ENCODE data around the gene SPATA9.

- TF ChIP-seq TFAP4 (CRISPR knock-in tag; IDR thresholded peaks at IDR 0.05; ENCODE audit: borderline replicate concordance): no peak
- TF ChIP-seq, protein P1, sequence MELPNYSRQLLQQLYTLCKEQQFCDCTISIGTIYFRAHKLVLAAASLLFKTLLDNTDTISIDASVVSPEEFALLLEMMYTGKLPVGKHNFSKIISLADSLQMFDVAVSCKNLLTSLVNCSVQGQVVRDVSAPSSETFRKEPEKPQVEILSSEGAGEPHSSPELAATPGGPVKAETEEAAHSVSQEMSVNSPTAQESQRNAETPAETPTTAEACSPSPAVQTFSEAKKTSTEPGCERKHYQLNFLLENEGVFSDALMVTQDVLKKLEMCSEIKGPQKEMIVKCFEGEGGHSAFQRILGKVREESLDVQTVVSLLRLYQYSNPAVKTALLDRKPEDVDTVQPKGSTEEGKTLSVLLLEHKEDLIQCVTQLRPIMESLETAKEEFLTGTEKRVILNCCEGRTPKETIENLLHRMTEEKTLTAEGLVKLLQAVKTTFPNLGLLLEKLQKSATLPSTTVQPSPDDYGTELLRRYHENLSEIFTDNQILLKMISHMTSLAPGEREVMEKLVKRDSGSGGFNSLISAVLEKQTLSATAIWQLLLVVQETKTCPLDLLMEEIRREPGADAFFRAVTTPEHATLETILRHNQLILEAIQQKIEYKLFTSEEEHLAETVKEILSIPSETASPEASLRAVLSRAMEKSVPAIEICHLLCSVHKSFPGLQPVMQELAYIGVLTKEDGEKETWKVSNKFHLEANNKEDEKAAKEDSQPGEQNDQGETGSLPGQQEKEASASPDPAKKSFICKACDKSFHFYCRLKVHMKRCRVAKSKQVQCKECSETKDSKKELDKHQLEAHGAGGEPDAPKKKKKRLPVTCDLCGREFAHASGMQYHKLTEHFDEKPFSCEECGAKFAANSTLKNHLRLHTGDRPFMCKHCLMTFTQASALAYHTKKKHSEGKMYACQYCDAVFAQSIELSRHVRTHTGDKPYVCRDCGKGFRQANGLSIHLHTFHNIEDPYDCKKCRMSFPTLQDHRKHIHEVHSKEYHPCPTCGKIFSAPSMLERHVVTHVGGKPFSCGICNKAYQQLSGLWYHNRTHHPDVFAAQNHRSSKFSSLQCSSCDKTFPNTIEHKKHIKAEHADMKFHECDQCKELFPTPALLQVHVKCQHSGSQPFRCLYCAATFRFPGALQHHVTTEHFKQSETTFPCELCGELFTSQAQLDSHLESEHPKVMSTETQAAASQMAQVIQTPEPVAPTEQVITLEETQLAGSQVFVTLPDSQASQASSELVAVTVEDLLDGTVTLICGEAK (IDR thresholded peaks at IDR 0.05): no peak
- TF ChIP-seq, protein P1 (CRISPR knock-in tag; IDR thresholded peaks at IDR 0.05): no peak
- TF ChIP-seq DNMT1 (IDR thresholded peaks at IDR 0.05): no peak
- TF ChIP-seq RAD21 (CRISPR knock-in tag; conservative IDR thresholded peaks at IDR 0.05 in 1 of 2, IDR thresholded peaks at IDR 0.05 in 1 of 2): no peak
- no peak for TF ChIP-seq CTCF (IDR thresholded peaks at IDR 0.05 in 2 of 3, conservative IDR thresholded peaks at IDR 0.05 in 1 of 3; ENCODE audit: insufficient read depth in 2 of 3, low read depth in 1 of 3, low read length in 3 of 3)
- no peak for TF ChIP-seq POLR2A (conservative IDR thresholded peaks at IDR 0.05)
- TF ChIP-seq FOXA1 (IDR thresholded peaks at IDR 0.05; ENCODE audit: borderline replicate concordance): no peak
- TF ChIP-seq ATF1 (CRISPR knock-in tag; IDR thresholded peaks at IDR 0.05): no peak
- no peak for TF ChIP-seq ATF1 (tag; IDR thresholded peaks at IDR 0.05)
- TF ChIP-seq NR2C1 (IDR thresholded peaks at IDR 0.05): no peak
- no peak for TF ChIP-seq NR2C1 (tag; IDR thresholded peaks at IDR 0.05)
- TF ChIP-seq OTX1 (CRISPR knock-in tag; IDR thresholded peaks at IDR 0.05): no peak
- no peak for TF ChIP-seq ZBTB1 (CRISPR knock-in tag; IDR thresholded peaks at IDR 0.05; ENCODE audit: borderline replicate concordance, low read depth)
- TF ChIP-seq HMBOX1 (IDR thresholded peaks at IDR 0.05): no peak
- TF ChIP-seq ZNF282 (CRISPR knock-in tag; IDR thresholded peaks at IDR 0.05): no peak
- TF ChIP-seq KLF6 (CRISPR knock-in tag; IDR thresholded peaks at IDR 0.05; ENCODE audit: borderline replicate concordance): no peak
Measured at GRCh38 chr5:95667061-95667618, 15.7 kb downstream of the SPATA9 start.
